HG02588 (cell line): ENCODE measurements around the gene C2orf76.
"Not testable (repeated sequence)": the region's sequence is repeated elsewhere in the genome, so short reads cannot be mapped to it uniquely, and the experiment has no call there.

Experiments
- ATAC-seq: cut with Tn5 transposase; IDR thresholded peaks from one replicate; pipeline ENCODE4 v1.9.1; 2021; ENCODE audit warnings: mild to moderate bottlenecking, moderate library complexity; ENCODE audit not compliant: unreplicated experiment

C2orf76 gene

GRCh38 chr2:119301413-119301812 is 65.2 kb downstream of the C2orf76 start:
- no peak for ATAC-seq

GRCh38 chr2:119295688-119296375 is 70.8 kb downstream of the C2orf76 start:
- no peak for ATAC-seq

GRCh38 chr2:119294671-119295070 is 72.0 kb downstream of the C2orf76 start:
- ATAC-seq: no peak

GRCh38 chr2:119293900-119294299 is 72.7 kb downstream of the C2orf76 start:
- ATAC-seq: no peak

GRCh38 chr2:119293254-119293653 is 73.4 kb downstream of the C2orf76 start:
- ATAC-seq: no peak

- no peak for ATAC-seq
These were observed 74.4 kb downstream of the C2orf76 start for GRCh38 chr2:119292226-119292625.

- ATAC-seq: no peak
These were observed 75.0 kb downstream of the C2orf76 start for GRCh38 chr2:119291588-119292167.

GRCh38 chr2:119290859-119291587 is 75.6 kb downstream of the C2orf76 start:
- ATAC-seq: no peak

GRCh38 chr2:119289642-119290041 is 77.0 kb downstream of the C2orf76 start:
- ATAC-seq: no peak

GRCh38 chr2:119289093-119289492 is 77.5 kb downstream of the C2orf76 start:
- ATAC-seq: no peak

GRCh38 chr2:119288576-119288975 is 78.1 kb downstream of the C2orf76 start:
- no peak for ATAC-seq

GRCh38 chr2:119286661-119287060 is 80.0 kb downstream of the C2orf76 start:
- no peak for ATAC-seq

- no peak for ATAC-seq
These were observed 82.7 kb downstream of the C2orf76 start for GRCh38 chr2:119283873-119284331.

GRCh38 chr2:119282996-119283511 is 83.6 kb downstream of the C2orf76 start:
- ATAC-seq: no peak

GRCh38 chr2:119282146-119282995 is 84.3 kb downstream of the C2orf76 start:
- ATAC-seq: no peak

GRCh38 chr2:119280680-119281079 is 86.0 kb downstream of the C2orf76 start:
- ATAC-seq: no peak

- ATAC-seq: no peak
These were observed 87.0 kb downstream of the C2orf76 start for GRCh38 chr2:119279666-119280065.

- ATAC-seq: no peak
These were observed 87.7 kb downstream of the C2orf76 start for GRCh38 chr2:119278946-119279345.

- ATAC-seq: not testable (repeated sequence)
These were observed 88.2 kb downstream of the C2orf76 start for GRCh38 chr2:119278385-119278784.

GRCh38 chr2:119276864-119277263 is 89.8 kb downstream of the C2orf76 start:
- no peak for ATAC-seq

GRCh38 chr2:119267604-119268003 is 99.0 kb downstream of the C2orf76 start:
- no peak for ATAC-seq
